Spleen (tissue), 7 donors: ENCODE data around the gene HOXA6.

Source experiments
- CTCF ChIP-seq, 11 experiments: fragments of 200-600 bp in 7 of 11; fragments of 450-650 bp in 4 of 11; sonication (generic) in 4 of 11; IDR thresholded peaks in 8 of 11; conservative IDR thresholded peaks in 3 of 11; 1 replicate in 7 of 11; 2 replicates in 4 of 11; pipeline versions ENCODE4 v1.4.0 to v1.8.0; 2016 to 2021; ENCODE audit warnings: antibody characterized with exemption in 11 of 11, inconsistent platforms in 4 of 11, mild to moderate bottlenecking in 1 of 11
- POLR2A ChIP-seq, 3 donors: fragments of 450-650 bp; IDR thresholded peaks; one replicate each; pipeline ENCODE4 v1.5.1; 2017; ENCODE audit warnings: antibody characterized with exemption in 3 of 3, mild to moderate bottlenecking in 1 of 3
- POLR2AphosphoS5 ChIP-seq, 3 donors: sonication (generic); formaldehyde crosslinking; IDR thresholded peaks; one replicate each; pipeline ENCODE4 v1.5.1; 2017; ENCODE audit warnings: antibody characterized with exemption in 3 of 3
- donor health status: DM: no; HTN: no; CAD: no; lungs with moderate emphysema.
- donor health status: DM: no; HTN: no; CAD: no.
- donor health status: DM: no; HTN: no; CAD: no.

- TF ChIP-seq POLR2A (IDR thresholded peaks at IDR 0.05) (no peak), CTCF (IDR thresholded peaks at IDR 0.05 in 8 of 11, conservative IDR thresholded peaks at IDR 0.05 in 3 of 11) (no peak), POLR2AphosphoS5 (IDR thresholded peaks at IDR 0.05) (no peak)
These were observed 30.3 kb upstream of the HOXA6 start for GRCh38 chr7:27177795-27178320.
